ENCODE measurements around the gene PPP4R2. TPM values are rescaled to one million over a fixed set of nuclear protein-coding genes. Genes with fewer than 3 reads are reported as not detected.

PPP4R2 gene
- total and polyA plus RNA-seq, 2 of the 8 experiments (the other 6 are each of a cell fraction or from before 2014, with no cell fraction given): 11.5 to 89.9 TPM

GRCh38 chr3:72990701-72991395 is 5.8 kb upstream of the PPP4R2 start:
- no peaks in the 10 kb centered on the region for H3K23me2 ChIP-seq (ENCODE audit: low read depth, low read length)
- H3K4me3 ChIP-seq (ENCODE audit: extremely low read depth in 1 of 4, insufficient read depth in 2 of 4, low read depth in 3 of 4, low read length in 4 of 4): no peak overlapping the region
- H3K27ac ChIP-seq (ENCODE audit: low read depth, low read length): no peak overlapping the region
- H2BK120ac ChIP-seq (replicated peaks; ENCODE audit: low read depth, low read length): no peak overlapping the region
- no peak overlapping the region for H4K5ac ChIP-seq (ENCODE audit: insufficient read length, low read depth, low read length)
- no peak overlapping the region for H3K9ac ChIP-seq (replicated peaks in 1 of 4; ENCODE audit: extremely low read depth in 1 of 4, low read depth in 3 of 4, low read length in 3 of 4)
- no peak overlapping the region for H2AK5ac ChIP-seq (ENCODE audit: low read depth, low read length)
- no peak overlapping the region for H2BK5ac ChIP-seq (ENCODE audit: low read depth, low read length)
- H3K23ac ChIP-seq (ENCODE audit: insufficient read length): no peak overlapping the region
- no peak overlapping the region for H3K4me2 ChIP-seq (ENCODE audit: insufficient read depth in 1 of 2, low read depth in 2 of 2, low read length in 2 of 2)
- H3K9me3 ChIP-seq (ENCODE audit: insufficient read depth in 2 of 2, low read depth in 1 of 2, low read length in 1 of 2): no peaks in the 10 kb centered on the region
- no peaks in the 10 kb centered on the region for H3K79me2 ChIP-seq (ENCODE audit: control insufficient read depth in 1 of 2, insufficient read depth in 2 of 2, low read length in 2 of 2)
- H3K36me3 ChIP-seq (ENCODE audit: control insufficient read depth in 2 of 4, insufficient read depth in 4 of 4, low read length in 3 of 4): no peaks in the 10 kb centered on the region
- H3K4ac ChIP-seq (replicated peaks; ENCODE audit: insufficient read length, low read depth, low read length): no peak overlapping the region
- H3K79me1 ChIP-seq (ENCODE audit: low read depth, low read length): no peaks in the 10 kb centered on the region
- WGBS, 2 experiments (ENCODE audit: extremely low coverage in 1 of 2, insufficient coverage in 1 of 2, insufficient read length in 1 of 2, insufficient replicate concordance in 2 of 2, low coverage in 1 of 2, low lambda C conversion rate in 2 of 2, missing lambda C conversion rate in 1 of 2): 88% methylated on average over 5 of the region's 5 CpGs; no CpG with 5 or more reads in 1 of the 2 experiments
- DNase-seq (ENCODE audit: low read depth in 1 of 2, low spot score in 2 of 2) (no peak), FAIRE-seq (no peak)
- no peak overlapping the region for H2BK20ac ChIP-seq (ENCODE audit: low read length)
- no peaks in the 10 kb centered on the region for H4K20me1 ChIP-seq (replicated peaks in 1 of 2; ENCODE audit: control insufficient read depth in 1 of 2, insufficient read depth in 2 of 2, low read length in 2 of 2)
- TF ChIP-seq ASH2L (IDR thresholded peaks at IDR 0.05; ENCODE audit: low read length): no peak
- TF ChIP-seq HDAC6 (IDR thresholded peaks at IDR 0.05; ENCODE audit: low read depth, low read length): no peak
- no peak for TF ChIP-seq CHD1 (IDR thresholded peaks at IDR 0.05; ENCODE audit: low read depth, low read length)
- TF ChIP-seq FOSL1 (IDR thresholded peaks at IDR 0.05; ENCODE audit: insufficient read depth, low read depth, low read length): no peak
- 0 out of 2 replicates have a peak, but pooled peaks have one; percentile 13 for TF ChIP-seq YY1 (IDR thresholded peaks at IDR 0.05; ENCODE audit: low read depth, low read length)
- TF ChIP-seq RAD21 (IDR thresholded peaks at IDR 0.05 in 1 of 2, conservative IDR thresholded peaks at IDR 0.05 in 1 of 2; ENCODE audit: low read depth in 2 of 2, low read length in 2 of 2): no peak
- no peaks in the 10 kb centered on the region for H3K27me3 ChIP-seq (replicated peaks in 1 of 4; ENCODE audit: control insufficient read depth in 3 of 4, extremely low read depth in 1 of 4, insufficient read depth in 3 of 4, low read length in 3 of 4)
- H3K18ac ChIP-seq (ENCODE audit: extremely low read depth, low read length): no peak overlapping the region
- H2BK12ac ChIP-seq (ENCODE audit: low read depth, low read length): no peak overlapping the region
- ChIA-PET CTCF (ENCODE audit: partially characterized antibody) (interaction anchor here (1.3 to 3.2 kb wide), 2 partner anchors 9 to 51 kb away, joined by 3 to 31 read pairs; no protein-coding TSS in a partner anchor), POLR2A (ENCODE audit: partially characterized antibody) (no interaction called here)
- no peak overlapping the region for H3K56ac ChIP-seq (replicated peaks; ENCODE audit: insufficient read length, low read depth, low read length)
- no peak overlapping the region for H2AFZ ChIP-seq (ENCODE audit: low read length)
- H3K14ac ChIP-seq (ENCODE audit: insufficient read length): no peak overlapping the region
- no peaks in the 10 kb centered on the region for H3K4me1 ChIP-seq (replicated peaks in 1 of 4; ENCODE audit: control insufficient read depth in 3 of 4, insufficient read depth in 4 of 4, low read length in 3 of 4)
- H4K8ac ChIP-seq (ENCODE audit: extremely low read depth, insufficient read depth, low read length): no peak overlapping the region
- no peak overlapping the region for H4K91ac ChIP-seq (replicated peaks; ENCODE audit: insufficient read length, low read length)
- H2BK15ac ChIP-seq (ENCODE audit: low read length): no peak overlapping the region

Data from H1 (cell line).